ENCODE data around the gene IL22RA1.

Gene IL22RA1

DNA sequence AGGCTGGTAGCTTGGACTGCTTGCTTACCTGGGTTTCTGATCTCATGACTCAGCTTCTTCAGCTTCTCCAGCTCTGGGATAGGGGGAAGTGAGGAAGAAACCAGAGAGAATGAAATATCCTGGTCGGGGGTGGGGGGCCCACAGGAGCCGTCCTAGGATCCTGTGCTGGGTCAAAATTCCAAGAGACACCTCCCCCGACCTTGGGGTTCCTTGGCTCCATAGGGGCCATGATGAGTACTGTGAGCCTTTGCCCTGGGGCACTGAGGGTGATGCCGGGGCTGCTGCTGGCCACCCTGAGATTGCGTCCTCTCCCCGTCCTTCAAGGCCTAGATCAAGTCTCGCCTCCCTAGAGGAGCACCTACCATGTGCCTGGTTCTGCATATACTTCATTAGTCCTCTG lies 71.0 kb downstream of the IL22RA1 start:
- Histone ChIP-seq H3K4me3 (ENCODE audit: low read length in 2 of 2) (no peak overlapping the region), H3K9me3 (ENCODE audit: control insufficient read depth in 2 of 2, low read length in 2 of 2) (no peaks in the 10 kb centered on the region), H3K27me3 (ENCODE audit: control insufficient read depth in 1 of 2, insufficient read depth in 2 of 2, low read length in 2 of 2) (no peaks in the 10 kb centered on the region), H3K36me3 (ENCODE audit: control insufficient read depth in 2 of 2, insufficient read depth in 2 of 2, low read length in 2 of 2) (no peaks in the 10 kb centered on the region), H3K9ac (ENCODE audit: low read length in 2 of 2) (no peak overlapping the region), H3K27ac (ENCODE audit: low read length) (no peak overlapping the region), H3K4me1 (ENCODE audit: control insufficient read depth, insufficient read depth, low read length) (peaks cover 4% of the 10 kb centered on the region)

- Histone ChIP-seq H3K9ac (ENCODE audit: low read length in 2 of 2) (peak overlapping the region in 1 of 2 donors; percentile 14), H3K27me3 (ENCODE audit: control insufficient read depth in 1 of 2, insufficient read depth in 2 of 2, low read length in 2 of 2) (no peaks in the 10 kb centered on the region), H3K9me3 (ENCODE audit: control insufficient read depth in 2 of 2, low read length in 2 of 2) (no peaks in the 10 kb centered on the region), H3K27ac (ENCODE audit: low read length) (no peak overlapping the region), H3K36me3 (ENCODE audit: control insufficient read depth in 2 of 2, insufficient read depth in 2 of 2, low read length in 2 of 2) (no peaks in the 10 kb centered on the region), H3K4me3 (ENCODE audit: low read length in 2 of 2) (no peak overlapping the region), H3K4me1 (ENCODE audit: control insufficient read depth, insufficient read depth, low read length) (peaks cover 4% of the 10 kb centered on the region)
These were observed 72.0 kb downstream of the IL22RA1 start for GRCh38 chr1:24070821-24071393.

DNA sequence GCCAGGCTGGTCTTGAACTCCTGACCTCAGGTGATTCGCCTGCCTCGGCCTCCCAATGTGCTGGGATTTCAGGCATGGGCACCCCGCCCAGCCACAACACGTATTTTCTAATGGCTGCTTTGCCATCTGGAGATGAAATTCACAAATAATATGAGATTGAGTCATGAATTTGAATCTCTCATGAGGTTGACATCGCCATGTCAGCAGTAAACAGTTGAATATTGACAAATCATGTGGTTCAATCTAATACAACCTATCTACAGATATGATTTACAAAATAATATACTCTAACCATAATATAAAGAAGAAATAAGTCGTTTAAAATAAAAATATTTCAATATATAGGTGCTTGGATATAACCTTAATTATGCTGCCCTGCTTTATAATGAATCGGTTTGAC lies 73.1 kb downstream of the IL22RA1 start:
- Histone ChIP-seq H3K27ac (ENCODE audit: low read length) (no peak overlapping the region), H3K4me3 (ENCODE audit: low read length in 2 of 2) (no peak overlapping the region), H3K9me3 (ENCODE audit: control insufficient read depth in 2 of 2, low read length in 2 of 2) (no peaks in the 10 kb centered on the region), H3K4me1 (ENCODE audit: control insufficient read depth, insufficient read depth, low read length) (peaks cover 4% of the 10 kb centered on the region), H3K27me3 (ENCODE audit: control insufficient read depth in 1 of 2, insufficient read depth in 2 of 2, low read length in 2 of 2) (no peaks in the 10 kb centered on the region), H3K9ac (ENCODE audit: low read length in 2 of 2) (no peak overlapping the region), H3K36me3 (ENCODE audit: control insufficient read depth in 2 of 2, insufficient read depth in 2 of 2, low read length in 2 of 2) (no peaks in the 10 kb centered on the region)

Data from stomach smooth muscle (tissue), 2 donors.